Measurements from ENCODE around the gene CEP20.
"Not testable (repeated sequence)": the region's sequence is repeated elsewhere in the genome, so short reads cannot be mapped to it uniquely, and the experiment has no call there.

The CEP20 gene

GRCh38 chr16:15855704-15856003, 32.7 kb downstream of the CEP20 start:
- DNase-seq (ENCODE audit: low read depth) = no peak
- TF ChIP-seq, protein P1, sequence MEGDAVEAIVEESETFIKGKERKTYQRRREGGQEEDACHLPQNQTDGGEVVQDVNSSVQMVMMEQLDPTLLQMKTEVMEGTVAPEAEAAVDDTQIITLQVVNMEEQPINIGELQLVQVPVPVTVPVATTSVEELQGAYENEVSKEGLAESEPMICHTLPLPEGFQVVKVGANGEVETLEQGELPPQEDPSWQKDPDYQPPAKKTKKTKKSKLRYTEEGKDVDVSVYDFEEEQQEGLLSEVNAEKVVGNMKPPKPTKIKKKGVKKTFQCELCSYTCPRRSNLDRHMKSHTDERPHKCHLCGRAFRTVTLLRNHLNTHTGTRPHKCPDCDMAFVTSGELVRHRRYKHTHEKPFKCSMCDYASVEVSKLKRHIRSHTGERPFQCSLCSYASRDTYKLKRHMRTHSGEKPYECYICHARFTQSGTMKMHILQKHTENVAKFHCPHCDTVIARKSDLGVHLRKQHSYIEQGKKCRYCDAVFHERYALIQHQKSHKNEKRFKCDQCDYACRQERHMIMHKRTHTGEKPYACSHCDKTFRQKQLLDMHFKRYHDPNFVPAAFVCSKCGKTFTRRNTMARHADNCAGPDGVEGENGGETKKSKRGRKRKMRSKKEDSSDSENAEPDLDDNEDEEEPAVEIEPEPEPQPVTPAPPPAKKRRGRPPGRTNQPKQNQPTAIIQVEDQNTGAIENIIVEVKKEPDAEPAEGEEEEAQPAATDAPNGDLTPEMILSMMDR (IDR thresholded peaks at IDR 0.05; ENCODE audit: low read length, missing control alignments) = no peak
- H3K4me3 ChIP-seq (replicated peaks; ENCODE audit: low read depth, low read length) = no peak overlapping the region

- TF ChIP-seq, protein P1 (IDR thresholded peaks at IDR 0.05; ENCODE audit: low read length, missing control alignments) = no peak
- no peak overlapping the region for H3K4me3 ChIP-seq (replicated peaks; ENCODE audit: low read depth, low read length)
- DNase-seq (ENCODE audit: low read depth) = no peak
These were observed 33.3 kb downstream of the CEP20 start for GRCh38 chr16:15854906-15855703.

DNA sequence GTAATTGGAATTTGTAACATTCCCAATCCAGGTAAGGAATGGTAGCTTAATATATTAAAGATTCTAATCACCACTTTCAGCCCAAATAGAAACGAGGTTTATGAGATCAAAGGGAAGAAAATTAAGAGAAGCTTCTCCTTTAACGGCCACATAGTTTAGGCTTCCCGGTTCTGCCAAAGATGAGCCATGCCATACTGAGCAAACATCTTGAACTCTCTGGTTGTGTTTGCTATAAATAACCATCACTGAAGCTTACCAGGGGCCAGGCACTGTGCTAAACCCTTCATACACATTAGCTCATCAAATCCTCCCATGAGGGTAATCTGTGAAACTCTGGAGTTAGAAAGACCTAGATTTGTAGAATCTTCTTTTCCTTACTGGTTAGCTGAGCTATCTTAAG, 34.3 kb downstream of the CEP20 start:
- DNase-seq (ENCODE audit: low read depth) = no peak
- TF ChIP-seq, protein P1 (IDR thresholded peaks at IDR 0.05; ENCODE audit: low read length, missing control alignments) = no peak
- no peak overlapping the region for H3K4me3 ChIP-seq (replicated peaks; ENCODE audit: low read depth, low read length)

DNA sequence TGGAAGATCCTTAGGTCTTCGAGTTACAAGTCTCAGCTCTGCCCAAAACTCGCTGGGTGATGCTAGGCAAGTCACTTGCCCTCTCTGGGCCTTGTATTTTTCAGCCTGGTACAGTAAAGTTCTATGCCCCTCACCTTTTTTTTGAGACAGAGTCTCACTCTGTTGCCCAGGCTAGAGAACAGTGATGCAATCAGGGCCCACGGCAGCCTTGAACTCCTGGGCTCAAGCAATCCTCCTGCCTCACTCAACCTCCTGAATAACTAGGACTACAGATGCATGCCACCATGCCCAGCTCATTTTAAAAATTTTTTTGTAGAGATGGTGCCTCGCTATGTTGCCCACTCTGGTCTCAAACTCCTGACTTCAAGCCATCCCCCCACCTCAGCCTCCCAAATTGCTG, 35.4 kb downstream of the CEP20 start:
- no peak for DNase-seq (ENCODE audit: low read depth)
- TF ChIP-seq, protein P1 (IDR thresholded peaks at IDR 0.05; ENCODE audit: low read length, missing control alignments) = no peak
- H3K4me3 ChIP-seq (replicated peaks; ENCODE audit: low read depth, low read length) = no peak overlapping the region

- not testable (repeated sequence) for H3K4me3 ChIP-seq (replicated peaks; ENCODE audit: low read depth, low read length); DNase-seq (ENCODE audit: low read depth)
These were observed 37.8 kb downstream of the CEP20 start for GRCh38 chr16:15850555-15850954.

- DNase-seq (ENCODE audit: low read depth) = no peak
- TF ChIP-seq, protein P1 (IDR thresholded peaks at IDR 0.05; ENCODE audit: low read length, missing control alignments) = no peak
- no peak overlapping the region for H3K4me3 ChIP-seq (replicated peaks; ENCODE audit: low read depth, low read length)
These were observed 39.0 kb downstream of the CEP20 start for GRCh38 chr16:15849209-15849981.

DNA sequence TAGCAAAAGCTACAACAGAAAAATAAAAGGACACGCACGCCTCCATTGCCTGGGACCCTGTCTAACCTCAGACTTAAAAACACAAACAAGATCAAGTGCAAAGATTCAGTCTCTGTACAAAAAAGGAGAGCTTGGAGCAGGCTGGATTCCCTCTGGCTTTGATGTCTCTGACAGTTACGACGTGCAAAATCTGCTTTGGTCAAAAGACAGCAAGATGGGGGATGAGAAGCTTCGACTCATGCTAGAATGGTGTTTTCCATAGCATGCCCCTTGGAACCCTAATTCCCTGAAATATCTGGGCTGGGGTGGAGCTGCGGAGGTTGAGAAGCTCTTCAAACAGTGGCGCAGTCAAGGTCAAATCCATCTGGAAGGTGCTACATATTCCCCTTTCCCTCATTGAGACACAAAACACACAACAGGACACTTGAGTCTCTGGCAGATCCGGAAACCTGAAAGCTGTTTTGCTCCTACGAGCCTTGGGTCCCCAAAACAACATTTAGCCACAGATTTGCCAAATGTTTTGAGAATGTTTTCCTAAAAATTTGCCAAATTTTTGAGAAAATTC, 40.7 kb downstream of the CEP20 start:
- TF ChIP-seq, protein P1 (IDR thresholded peaks at IDR 0.05; ENCODE audit: low read length, missing control alignments) = no peak
- DNase-seq (ENCODE audit: low read depth) = no peak
- H3K4me3 ChIP-seq (replicated peaks; ENCODE audit: low read depth, low read length) = no peak overlapping the region
